Stimulated activated CD8-positive, alpha-beta memory T cell treated with anti-CD3 and anti-CD28 coated beads, Interleukin-12 subunit alpha, Interleukin-12 subunit beta, amount 100 ng/mL, for 24 hours (primary cell): Measurements from ENCODE around the gene SDF4.
"Not testable (repeated sequence)": the region's sequence is repeated elsewhere in the genome, so short reads cannot be mapped to it uniquely, and the experiment has no call there.

Experiments used
- DNase-seq: peaks from one replicate; pipeline ENCODE4 v3.0.0-alpha.2; 2020; ENCODE audit errors: extremely low read depth

SDF4 gene

DNA sequence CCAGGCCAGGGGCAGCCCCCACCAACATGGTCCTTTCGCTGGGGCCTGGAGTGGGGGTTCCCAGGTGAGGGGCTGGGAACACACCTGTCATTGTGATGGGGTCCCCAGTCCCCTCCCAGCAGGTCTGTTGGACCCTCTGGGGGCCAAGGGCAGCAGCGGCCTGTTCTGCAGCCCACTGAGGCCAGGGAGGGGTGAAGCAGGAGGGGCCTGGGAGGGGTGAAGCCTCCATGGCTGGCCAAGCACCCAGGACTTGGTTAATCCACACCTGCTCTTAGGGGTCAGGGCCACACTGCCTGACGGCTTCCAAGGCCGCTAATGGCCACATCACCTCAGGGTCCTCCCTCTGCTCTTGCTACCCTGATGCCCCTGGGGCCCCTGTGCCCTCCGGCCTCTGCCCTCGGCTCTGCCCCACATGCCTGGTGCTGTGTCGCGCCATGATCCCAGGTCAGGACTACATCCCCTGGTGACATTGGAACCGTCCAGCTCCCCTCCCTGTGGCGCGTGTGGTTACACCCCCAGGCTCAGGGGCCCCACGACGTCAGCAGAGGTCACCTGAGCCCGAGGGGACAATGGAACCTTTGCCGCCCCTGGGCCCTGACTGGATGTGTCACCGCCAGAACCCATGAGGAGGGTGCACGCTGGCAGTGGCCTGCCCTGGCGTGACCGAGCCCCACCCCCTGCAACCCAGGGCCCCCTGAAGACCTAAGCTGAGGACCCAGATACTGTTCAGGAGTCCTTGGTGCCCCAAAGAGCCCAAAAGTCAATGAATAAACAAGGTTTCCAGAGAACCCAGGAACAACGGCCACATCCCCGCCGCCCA lies 32.5 kb downstream of the SDF4 start:
- DNase-seq, result no peak

DNA sequence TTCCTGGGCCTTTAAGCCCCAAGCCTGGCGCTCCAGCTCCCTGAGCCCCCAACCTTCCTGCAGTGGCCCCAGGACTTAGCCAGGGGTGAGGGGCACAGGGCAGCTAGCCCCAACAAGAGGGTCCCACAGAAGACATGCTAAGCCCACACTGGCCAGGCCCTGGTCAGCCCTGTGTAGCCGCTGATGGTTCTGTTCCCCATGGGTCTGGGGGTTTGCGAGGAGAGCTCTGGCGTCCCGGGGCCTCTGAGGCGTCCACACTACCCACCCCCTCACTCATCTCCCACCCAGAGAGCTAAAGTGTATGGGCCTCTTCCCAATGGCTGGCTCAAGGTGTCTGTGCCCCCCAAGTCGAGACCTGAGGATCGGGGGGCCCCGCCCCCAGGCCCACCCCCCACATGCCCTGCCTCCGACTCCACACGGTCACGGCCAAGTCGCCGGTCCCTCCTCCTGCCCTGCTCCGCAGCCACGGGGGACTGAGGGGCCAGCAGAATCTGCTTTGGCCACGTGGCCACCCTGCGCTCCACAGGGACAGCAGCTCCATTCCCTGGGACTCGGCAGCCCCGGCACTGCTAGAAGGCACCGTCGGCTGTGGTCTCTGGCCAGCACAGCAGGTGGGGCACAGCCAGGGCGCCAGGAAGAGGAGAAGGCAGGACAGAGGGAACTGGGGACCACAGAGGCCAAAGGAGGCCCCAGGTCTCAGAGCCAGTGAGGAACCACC lies 33.2 kb downstream of the SDF4 start:
- DNase-seq, result no peak

DNA sequence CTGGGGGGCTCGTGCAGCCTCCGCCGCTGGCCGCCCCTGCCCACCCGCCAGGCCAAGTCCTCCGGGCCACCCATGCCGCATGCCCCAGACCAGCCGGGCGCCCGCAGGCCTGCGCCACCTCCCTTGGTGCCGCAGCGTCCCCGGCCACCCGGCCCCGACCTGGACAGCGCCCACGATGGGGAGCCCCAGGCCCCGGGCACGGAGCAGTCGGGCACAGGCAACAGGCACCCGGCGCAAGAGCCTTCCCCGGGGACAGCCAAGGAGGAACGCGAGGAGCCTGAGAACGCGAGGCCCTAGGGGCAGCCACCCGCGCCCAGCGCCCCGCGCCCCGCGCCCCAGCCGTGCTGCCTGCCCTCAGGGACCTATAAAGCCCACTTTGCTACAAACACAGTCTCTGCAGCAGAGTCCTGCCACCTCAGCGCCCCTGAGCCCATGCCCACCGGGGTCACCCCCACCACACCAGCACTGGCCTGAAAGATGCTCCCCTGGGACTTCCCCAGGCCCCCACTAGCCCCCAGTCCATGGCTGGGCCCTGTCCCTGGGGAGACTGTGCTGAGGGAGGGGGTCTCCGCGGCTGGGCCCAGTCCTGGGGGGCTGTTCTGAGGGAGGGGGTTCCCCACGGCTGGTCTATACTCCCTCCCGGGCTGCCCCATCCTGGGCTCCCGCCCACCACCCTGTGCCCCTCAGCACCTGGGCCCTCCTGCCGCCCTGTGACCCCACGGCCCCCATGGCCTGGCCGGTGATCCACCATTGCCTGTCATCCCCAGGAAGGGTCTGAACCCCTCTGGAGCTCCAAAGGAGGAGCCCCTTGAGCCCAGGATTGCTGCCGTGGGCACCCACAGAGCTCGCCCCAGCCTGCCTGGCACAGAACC lies 34.0 kb downstream of the SDF4 start:
- DNase-seq, result no peak

DNA sequence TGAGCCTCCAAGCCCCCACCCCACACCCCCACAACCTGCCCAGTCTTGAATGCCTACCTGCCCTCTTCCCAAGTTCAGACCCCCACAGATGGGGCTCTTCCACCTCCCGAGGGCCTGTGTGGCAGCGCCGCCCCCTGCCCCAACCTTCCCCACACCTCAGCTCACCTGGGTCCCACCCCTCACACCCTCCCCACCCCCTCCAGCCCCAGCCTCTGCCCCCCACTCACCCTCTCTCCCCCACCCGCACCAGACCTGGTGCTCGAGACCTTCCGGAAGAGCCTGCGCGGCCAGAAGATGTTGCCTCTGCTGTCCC lies 34.7 kb downstream of the SDF4 start:
- no peak for DNase-seq

DNA sequence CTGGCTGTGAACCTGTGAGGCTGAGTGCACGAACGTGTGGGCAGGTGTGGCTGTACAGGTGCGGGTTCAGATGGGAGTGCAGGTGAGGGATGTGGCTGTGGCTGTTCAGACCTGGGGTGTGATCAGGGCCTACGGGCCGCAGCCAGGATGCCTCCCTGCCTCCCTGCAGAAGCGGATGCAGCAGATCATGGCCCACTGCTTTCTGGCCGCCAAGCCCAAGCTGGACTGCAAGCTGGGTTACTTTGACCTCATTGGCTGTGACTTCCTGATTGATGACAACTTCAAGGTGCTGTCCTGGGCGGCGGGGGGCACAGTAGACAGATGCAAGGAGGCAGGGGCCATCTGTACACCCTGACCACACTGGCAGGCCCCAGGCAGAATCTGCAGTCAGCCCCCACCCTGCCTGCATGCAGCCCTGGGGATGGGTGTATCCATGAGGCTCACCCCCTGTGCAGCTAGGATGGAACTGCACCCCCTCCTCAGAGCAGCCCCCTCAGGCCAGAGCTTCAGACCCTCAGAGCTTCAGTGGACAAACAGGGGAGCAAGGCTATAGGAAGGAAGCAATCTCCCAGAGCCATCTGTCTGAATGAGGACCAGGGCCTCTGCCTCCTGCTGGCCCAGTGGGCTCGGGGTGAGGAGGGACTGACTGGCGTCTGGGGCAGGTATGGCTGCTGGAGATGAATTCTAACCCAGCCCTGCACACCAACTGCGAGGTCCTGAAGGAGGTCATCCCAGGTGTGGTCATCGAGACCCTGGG lies 35.2 kb downstream of the SDF4 start:
- no peak for DNase-seq

DNA sequence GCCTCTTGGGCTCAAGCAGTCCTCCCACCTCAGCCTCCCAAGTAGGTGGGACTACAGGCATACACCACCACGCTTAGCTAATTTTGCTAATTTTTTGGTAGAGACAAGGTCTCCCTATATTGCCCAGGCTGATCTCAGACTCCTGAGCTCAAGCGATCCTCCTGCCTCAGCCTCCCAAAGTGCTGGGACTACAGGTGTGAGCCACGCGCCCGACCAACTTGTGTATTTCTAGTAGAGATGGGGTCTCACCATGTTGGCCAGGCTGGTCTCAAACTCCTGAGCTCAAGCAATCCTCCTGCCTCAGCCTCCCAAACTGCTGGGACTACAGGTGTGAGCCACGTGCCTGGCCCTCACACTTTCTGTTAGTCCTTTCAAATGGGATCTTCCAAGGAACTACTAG lies 36.1 kb downstream of the SDF4 start:
- not testable (repeated sequence) for DNase-seq

DNA sequence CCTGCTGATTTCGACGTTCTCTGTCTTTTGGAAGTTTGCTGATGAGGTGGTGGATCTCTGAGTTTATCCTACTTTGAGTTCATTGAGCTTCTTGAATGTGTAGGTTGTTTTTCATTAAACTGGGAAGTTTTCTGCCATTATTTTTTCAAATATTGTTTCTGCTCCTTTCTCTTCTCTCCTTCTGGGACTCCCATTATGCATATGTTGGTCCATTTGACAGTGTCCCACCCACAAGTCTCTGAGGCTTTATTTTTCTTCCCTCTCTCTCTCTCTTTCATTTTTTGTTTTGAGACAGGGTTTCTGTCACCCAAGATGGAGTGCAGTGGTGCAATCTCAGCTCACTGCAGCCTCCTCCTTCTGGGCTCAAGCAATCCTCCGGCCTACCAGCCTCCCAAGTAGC lies 37.1 kb downstream of the SDF4 start:
- no peak for DNase-seq

DNA sequence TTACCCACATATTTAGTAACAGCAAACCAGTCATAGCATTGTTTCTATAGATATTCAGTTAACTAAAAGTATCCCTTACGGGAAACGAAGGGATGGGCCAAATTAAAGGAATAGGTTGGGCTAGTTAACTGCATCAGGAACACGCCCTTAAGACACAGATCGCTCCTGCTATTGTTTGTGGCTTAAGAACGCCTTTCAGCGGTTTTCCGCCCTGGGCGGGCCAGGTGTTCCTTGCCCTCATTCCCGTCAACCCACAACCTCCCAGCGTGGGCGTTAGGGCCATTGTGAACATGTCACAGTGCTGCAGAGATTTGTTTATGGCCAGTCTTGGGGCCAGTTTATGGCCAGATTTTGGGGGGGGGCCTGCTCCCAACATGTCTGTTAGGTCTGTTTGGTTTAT lies 40.1 kb downstream of the SDF4 start:
- DNase-seq, result no peak

DNA sequence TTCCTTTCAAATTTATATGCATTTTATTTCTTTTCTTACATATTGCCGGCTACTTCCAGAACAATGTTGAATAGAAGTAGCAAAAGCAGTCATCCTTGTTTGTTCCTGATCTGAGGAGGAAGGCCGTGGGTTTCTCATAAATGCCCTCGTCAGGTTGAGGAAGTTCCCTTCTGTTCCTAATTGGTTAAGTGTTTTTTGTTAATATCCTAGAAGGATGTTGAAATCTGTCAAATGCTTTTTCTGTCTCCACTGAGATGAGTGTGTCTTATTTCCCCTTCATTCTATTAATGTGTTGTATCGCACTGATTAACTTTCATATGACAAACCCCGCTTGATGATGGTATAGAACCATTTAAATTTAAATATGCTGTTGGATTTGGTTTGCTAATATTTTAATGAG lies 42.7 kb downstream of the SDF4 start:
- no peak for DNase-seq

DNA sequence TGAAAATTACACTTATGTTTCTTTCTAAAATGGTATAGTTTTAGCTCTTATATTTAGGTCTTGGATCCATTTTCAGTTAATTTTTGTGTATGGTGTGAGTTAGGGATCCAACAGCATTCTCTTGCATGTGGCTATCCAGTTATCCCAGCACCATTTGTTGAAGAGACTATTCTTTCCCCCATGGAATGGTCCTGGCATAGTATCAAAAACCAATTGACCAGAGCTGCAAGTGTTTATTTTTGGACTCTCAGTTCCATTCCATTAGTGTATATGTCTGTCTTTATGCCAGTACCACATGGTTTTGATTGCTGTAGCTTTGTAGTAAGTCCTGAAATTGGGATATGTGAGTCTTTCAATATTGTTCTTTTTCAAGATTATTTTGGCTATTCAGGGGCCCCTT lies 43.9 kb downstream of the SDF4 start:
- DNase-seq, result no peak

DNA sequence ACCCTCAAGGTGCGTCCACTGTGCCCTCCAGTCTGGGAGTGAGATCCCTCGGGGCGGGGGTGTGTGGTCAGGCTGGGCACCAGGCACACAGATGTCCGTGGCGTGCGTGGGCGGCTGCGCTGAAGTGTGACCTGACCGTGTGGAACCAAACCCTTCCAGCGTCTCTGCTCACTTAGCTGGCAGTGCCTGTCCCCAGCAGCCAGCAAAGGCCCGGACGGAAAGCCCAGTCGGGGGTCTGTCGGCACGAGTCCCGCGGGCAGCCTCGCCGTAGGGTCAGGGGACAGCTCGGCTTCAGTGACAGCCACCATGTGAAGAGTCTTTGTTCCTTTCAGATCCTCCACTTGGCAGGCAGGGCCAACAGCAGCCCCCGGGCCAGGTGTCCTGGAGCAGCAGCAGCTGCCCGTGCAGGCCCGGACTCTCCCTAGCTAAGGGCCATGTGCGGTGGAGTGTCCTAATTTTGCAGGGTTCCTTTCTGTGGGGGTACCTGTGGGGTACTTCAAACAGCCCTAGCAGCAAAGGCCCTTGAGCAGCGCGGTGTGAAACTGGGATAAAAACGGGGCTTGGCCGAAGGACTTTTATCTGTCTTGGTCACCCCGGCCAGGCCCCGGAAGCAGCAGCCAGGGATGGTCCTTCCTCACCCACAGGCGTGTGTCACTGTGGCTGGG lies 46.6 kb downstream of the SDF4 start:
- no peak for DNase-seq

DNA sequence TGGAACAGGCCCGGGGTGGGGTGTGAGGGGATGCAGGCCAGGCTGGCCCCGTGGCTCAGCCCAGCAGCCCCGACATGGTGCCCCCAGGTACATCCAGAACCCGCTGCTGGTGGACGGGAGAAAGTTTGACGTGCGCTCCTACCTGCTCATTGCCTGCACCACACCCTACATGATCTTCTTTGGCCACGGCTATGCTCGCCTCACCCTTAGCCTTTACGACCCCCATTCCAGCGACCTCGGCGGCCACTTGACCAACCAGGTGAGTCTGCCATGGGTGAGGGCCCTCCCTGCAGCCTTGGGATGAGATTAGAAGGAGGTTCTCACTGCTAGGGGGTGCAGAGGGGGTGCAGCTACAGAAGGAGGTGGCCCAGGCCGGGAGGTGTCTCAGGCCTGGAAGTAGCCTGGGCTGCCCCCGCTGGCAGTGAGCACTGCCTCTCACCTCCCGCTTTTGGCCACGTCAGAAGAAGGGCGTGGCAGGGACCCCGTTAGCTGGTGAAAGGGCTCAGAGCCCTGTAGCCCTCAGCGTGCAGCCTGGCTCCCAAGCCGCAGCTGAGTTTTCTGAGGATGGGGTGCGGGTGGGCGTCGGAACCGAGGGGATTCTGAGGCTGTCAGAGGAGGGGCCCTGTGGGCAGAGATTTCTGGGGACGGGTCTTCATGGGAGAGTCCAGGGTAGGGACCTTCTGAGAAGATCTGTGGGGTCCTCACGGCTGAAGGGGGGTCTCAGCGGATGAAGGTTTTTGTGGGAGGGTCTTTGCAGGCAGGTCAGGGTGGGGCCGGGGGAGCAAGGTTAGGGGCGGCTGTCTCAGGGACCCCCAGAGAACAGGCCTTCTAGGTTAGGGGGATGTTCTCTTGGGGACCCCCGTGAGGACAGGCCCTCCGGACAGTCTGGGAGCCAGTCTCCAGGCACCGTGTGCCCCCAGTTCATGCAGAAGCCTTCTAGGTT lies 47.7 kb downstream of the SDF4 start:
- no peak for DNase-seq

DNA sequence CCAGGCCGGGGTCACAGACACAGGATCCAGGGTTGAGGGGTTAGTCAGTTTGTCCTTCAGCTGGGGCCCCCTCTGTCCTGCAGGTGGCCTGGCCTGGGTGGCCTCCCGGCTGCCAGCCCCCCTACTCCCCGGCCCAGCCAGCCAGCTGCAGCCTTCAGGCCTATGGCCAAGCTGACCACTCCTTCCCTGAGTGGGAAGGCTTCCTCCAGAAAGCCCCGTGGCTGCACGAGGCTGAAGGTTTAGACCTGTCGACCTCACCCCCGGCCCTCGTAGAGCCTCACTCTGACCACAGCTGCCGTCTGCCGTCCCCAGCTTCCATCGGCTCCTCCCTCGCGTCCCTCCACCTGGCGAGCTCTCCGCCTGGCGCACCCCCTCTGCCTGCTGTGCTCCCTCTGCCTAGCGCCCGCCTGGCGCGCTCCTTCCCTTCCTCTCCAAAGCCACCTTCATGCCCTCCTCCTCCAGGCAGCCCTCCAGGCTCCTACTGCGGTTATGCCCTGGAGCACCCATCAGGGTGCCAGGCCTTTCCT lies 48.5 kb downstream of the SDF4 start:
- DNase-seq, result no peak

DNA sequence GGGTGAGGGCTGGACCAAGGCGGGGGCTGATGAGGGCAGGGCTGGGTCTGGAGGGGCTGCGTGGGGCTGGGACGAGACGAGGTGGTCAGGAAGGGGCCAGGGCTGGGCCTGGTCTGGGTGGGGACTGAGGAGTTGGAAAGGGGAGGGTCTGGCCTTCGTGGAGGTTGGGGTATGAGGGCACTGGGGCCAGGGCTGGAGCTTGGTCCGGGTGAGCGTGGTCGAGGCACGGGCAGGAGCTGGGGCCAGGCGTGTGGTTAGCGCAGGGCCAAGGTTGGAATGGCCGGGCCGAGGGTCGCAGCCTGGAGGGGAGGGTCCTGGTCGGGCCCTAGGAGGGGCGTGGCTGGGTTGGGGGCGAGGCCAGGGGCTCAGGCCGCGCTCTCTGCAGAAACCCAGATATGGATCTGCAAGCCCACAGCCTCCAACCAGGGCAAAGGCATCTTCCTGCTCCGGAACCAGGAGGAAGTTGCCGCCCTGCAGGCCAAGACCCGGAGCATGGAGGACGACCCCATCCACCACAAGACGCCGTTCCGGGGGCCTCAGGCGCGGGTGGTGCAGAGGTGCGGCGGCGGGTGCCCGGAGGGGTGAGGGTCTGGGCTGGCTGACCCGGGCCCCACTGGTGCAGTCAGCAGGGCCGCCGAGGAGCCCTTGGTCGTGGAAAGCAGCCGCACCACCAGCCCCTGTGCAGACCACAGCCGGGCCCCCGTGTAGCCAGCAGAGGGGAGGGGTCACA lies 49.1 kb downstream of the SDF4 start:
- DNase-seq, result no peak

DNA sequence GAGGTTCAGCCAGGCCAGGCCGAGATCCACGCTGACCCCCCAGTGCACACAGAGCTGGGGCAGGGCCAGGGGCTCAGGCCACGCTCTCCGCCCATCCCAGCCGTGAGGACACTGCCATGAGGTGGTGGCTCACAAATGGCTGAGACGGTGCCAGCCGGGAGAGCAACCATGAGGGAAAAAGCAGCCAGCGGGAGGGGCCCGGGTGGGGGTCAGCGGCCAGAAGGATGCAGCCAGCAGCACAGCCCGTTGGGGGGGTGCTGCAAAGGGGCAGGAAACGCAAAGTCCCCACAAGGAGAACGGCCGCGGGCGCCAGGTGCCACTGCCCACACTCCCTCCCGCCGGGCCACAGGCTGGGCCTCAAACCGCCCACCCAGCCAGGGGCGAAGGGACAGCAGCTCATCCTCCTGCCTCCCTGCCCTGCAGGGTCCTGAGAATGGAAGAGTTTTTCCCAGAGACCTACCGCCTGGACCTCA lies 49.8 kb downstream of the SDF4 start:
- DNase-seq, result no peak

DNA sequence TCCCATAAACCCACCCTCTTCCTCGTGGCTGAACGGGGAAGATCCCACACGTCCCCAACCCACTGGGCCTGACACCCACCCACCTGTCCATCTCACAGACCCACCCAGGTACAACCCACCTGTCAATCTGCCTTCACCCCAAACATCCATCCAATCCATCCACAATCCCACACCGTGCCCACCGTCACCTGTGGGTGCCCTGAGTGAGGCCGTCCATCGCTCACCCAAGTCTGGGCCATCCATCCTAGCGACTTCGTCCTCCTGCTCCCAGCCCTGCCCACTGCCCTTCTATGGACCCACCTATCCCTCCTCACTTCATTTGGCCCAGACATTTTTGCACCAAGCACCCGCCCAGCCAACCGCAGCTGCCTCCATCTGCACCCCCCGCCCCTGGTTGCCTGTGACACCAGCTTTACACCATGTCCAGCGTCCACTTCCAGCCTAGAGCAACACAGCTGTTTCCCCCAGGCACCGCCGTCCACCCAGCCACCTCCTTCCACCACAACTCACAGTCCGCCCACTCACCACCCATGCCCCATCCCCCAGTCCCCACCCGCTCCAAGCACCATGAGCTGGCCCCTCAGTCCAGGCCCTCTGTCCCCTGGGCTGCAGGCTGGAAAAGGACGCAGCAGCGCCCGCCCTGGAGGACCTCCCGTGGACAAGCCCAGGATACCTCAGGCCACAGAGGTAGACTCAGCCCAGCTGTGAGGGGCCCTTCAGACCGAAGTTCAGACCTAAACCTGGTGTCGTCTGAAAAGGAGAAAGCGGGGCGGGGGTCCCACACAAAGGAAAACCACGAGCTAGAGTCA lies 50.5 kb downstream of the SDF4 start:
- no peak for DNase-seq

DNA sequence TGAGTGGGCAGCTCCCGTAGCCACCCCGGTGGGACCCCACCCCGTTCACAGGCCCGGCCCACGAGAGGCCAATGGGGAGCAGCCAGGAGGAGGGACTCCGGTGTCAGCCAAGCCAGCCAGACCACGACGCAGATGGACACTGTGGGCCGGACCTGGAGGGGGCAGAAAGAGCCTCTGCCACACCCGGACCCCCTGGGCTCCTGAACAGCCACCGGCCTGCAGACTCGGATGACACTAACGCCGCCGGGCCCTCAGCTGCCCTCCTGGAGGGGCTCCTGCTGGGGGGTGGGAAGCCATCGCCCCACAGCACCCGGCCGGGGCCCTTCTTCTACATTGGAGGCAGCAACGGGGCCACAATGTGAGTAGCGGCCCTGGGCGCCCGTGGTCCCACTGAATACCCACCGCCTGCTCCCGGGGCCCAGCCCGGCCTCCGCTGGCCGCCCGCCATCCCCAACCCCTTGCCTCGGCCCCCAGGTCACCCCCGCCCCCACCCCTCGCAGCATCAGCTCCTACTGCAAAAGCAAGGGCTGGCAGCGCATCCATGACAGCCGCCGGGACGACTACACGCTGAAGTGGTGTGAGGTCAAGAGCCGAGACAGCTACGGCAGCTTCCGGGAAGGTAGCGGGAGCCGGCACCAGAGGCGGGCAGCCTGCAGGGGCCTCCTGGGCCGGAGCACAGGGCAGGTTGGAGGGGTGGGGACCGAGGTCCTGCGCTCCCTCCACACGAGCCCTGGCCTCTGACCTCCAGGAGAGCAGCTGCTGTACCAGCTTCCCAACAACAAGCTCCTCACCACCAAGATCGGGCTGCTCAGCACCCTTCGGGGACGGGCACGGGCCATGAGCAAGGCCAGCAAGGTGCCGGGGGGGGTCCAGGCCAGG lies 51.6 kb downstream of the SDF4 start:
- no peak for DNase-seq
